Astrocyte of the spinal cord (primary cell): ENCODE results near the gene FMO1.

Experiments
- DNase-seq: peaks from one replicate; pipeline ENCODE4 v3.0.0; 2011; ENCODE audit warnings: low read depth, low spot score
- H3K4me3 ChIP-seq: 2 replicates; pipeline ENCODE4 v1.5.1; 2011; ENCODE audit warnings: low read depth, mild to moderate bottlenecking, low read length, moderate library complexity
- in situ Hi-C: cut with HindIII; loops from 2 replicates; pipeline ENCODE4 v1.10.0; 2017; ENCODE audit warnings: low sequenced_read_pairs
- TF ChIP-seq, protein P1 (sequence below): IDR thresholded peaks from 2 replicates; pipeline ENCODE4 v1.5.1; 2012; ENCODE audit warnings: low read depth, mild to moderate bottlenecking, low read length, inconsistent platforms

FMO1 gene

DNA sequence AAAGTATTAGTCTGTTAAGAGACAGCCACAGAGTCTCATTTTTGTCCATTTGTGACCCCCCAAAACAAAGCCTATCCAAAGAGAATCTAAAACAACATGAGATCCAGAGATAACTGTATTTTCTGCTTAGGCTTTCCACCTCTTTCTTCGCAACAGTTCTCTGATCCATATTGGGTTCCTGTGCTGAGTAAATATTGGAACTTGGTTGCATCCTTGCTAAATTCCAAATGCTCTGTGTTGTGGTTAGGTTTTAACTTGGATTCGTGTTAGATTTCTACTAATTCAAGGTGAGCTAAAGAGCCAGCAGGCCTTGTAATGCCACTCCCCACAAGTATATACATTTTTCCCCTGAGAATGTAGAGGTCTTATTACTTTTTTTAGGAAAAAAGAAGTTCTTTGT, 29.2 kb downstream of the FMO1 start:
- TF ChIP-seq, protein P1, sequence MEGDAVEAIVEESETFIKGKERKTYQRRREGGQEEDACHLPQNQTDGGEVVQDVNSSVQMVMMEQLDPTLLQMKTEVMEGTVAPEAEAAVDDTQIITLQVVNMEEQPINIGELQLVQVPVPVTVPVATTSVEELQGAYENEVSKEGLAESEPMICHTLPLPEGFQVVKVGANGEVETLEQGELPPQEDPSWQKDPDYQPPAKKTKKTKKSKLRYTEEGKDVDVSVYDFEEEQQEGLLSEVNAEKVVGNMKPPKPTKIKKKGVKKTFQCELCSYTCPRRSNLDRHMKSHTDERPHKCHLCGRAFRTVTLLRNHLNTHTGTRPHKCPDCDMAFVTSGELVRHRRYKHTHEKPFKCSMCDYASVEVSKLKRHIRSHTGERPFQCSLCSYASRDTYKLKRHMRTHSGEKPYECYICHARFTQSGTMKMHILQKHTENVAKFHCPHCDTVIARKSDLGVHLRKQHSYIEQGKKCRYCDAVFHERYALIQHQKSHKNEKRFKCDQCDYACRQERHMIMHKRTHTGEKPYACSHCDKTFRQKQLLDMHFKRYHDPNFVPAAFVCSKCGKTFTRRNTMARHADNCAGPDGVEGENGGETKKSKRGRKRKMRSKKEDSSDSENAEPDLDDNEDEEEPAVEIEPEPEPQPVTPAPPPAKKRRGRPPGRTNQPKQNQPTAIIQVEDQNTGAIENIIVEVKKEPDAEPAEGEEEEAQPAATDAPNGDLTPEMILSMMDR, result no peak
- H3K4me3 ChIP-seq, result no peak overlapping the region
- in situ Hi-C loops, result no loop called here
- DNase-seq, result no peak

DNA sequence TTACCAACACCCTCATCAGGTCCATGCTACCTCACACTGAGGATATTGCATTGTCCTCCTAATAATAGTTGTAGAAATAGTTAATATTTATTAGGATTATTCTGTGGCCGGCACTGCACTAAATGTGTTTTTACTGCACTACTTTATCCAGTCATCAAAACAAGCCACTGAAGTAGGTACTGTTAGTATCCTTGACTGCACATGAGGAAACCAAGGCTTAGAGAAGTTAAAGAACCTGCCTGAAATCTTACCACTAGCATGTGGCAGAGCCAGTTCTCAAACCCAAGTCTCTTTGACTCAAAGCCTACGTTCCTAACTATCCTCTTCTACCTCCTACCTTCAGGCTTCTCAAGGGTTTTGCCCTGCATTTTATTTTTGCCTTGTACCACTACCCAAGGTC, 30.9 kb downstream of the FMO1 start:
- no peak overlapping the region for H3K4me3 ChIP-seq
- TF ChIP-seq, protein P1, result no peak
- in situ Hi-C loops, result no loop called here
- DNase-seq, result no peak

DNA sequence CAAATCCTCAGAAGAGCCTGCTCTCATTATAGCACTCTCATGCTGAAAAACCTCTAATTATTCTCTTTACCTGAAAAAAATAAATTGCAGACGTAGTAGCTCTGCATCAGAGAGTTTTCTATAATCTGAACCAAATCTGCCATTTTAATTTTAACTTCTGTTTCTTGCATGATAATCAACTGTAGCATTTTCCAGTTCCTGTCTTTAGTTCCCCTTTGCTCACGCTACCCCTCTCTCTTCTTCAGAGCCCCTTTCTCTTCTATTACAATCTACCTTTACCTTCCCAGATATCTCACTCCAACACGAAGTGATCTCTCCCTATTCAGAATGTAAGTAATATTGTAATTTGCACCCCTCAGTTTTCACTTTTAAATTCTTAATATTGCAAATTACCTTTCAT, 31.4 kb downstream of the FMO1 start:
- in situ Hi-C loops, result no loop called here
- DNase-seq, result no peak
- TF ChIP-seq, protein P1, result no peak
- no peak overlapping the region for H3K4me3 ChIP-seq

DNA sequence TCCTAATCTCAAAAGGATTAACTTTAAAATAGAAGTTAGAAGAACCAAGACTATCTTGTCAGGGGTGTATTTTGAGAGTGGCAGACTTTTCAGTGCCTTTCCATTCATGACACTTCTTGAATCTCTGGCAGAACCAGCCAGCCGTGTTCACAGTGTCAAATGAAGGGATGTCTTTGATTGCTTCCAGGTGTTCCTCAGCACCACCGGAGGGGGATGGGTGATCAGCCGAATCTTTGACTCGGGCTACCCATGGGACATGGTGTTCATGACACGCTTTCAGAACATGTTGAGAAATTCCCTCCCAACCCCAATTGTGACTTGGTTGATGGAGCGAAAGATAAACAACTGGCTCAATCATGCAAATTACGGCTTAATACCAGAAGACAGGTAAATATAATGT, 32.3 kb downstream of the FMO1 start:
- H3K4me3 ChIP-seq, result no peak overlapping the region
- in situ Hi-C loops, result no loop called here
- TF ChIP-seq, protein P1, result no peak
- DNase-seq, result no peak

DNA sequence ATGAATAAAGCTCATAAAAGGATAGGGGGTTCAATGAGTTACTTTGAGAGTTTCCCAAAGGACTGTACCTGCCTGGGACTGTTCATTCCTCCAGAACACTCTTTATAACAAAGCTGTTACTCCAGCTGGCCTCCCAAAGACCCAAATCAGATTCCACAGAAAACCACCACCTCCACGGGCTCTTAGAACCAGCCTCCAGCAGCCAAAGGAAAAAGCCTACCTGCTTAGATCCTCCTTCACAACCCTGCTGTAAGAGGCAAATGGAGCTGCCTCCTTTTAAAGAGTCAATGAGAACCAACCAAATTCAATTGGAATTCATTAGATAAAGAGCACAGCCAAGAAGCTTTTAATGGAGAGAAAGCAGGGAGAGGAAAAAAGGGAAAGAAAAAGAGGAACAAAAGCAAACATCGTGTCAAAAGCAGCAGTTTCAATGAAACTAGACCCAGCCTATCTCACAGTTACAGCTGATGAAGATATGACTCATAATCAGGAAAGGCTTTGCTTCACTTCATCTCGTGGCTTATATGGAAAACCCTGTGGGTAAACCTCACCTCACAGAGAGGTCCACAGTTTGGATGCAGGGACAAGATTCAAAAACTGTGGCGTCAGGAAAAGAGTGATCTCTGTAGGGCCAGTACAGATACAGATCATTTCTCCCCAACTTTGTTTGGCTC, 37.9 kb downstream of the FMO1 start:
- TF ChIP-seq, protein P1, result no peak
- peak; percentile 21 for DNase-seq
- H3K4me3 ChIP-seq, result no peak overlapping the region
- in situ Hi-C loops, result no loop called here

DNA sequence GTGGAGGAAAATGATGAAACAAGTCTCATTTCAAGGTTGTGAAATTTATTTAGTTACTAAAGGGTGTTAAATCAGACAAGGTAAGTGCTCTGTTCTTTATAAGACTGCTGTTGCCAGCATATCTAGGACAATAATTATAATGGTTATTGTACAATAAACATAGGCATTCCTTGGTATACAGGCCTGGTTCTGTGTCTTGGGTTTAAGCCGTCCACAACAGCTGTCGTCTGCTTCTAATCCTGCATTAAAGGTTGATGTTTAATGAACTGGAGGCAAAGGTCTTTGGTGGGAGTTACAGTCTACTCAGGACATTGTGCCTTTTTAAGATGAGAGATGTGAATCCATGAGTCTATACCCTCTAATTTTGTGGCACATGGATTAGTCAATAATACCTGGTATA, 42.3 kb downstream of the FMO1 start:
- in situ Hi-C loops, result no loop called here
- DNase-seq, result no peak
- H3K4me3 ChIP-seq, result no peak overlapping the region
- TF ChIP-seq, protein P1, result no peak
